HG03457 (cell line): ENCODE results near the gene ZNF91.
"Not testable (repeated sequence)": the region's sequence is repeated elsewhere in the genome, so short reads cannot be mapped to it uniquely, and the experiment has no call there.

Source experiments
- ATAC-seq: cut with Tn5 transposase; IDR thresholded peaks from one replicate; pipeline ENCODE4 v1.9.1; 2021; ENCODE audit warnings: moderate number of reproducible peaks; ENCODE audit not compliant: unreplicated experiment

The ZNF91 gene

DNA sequence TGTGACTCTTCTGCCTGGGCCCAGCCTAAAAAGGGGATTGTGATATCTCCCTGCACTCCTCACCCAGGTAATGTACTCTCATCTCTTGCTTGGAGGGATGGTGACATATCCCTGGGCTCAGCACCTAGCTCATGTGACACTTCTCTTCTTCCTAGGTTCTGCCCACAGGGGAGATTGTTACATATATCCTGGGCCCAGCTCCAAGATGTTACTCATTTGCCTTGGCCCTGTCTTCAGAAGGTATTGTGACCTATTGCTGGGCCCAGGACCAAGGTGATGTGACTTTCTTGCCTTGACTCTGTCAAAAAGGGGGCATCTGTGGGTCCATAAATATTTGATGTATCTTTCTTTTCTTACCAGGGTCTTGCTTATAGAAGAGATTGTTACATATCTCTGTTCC, 73.9 kb downstream of the ZNF91 start:
- not testable (repeated sequence) for ATAC-seq

- ATAC-seq, result not testable (repeated sequence)
These were observed 75.7 kb downstream of the ZNF91 start for GRCh38 chr19:23319571-23319970.

DNA sequence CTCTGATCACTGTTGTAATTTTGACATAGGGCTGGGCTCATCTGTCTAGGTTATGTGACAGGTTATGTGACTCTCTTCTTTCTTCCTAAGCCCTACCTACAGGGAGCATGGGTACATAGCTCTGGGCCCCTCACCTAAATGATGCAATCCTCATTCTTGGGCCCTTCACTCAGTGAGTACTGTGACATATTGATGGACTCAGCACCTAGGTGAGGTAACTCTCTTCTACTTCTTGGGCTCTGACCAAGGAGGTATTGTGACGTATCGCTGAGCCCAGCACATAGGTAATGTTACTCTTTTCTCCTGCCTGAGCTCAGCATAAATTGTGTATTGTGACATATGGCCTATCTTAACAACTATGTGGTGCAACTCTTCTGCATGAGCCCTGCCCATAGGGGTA, 76.3 kb downstream of the ZNF91 start:
- not testable (repeated sequence) for ATAC-seq

DNA sequence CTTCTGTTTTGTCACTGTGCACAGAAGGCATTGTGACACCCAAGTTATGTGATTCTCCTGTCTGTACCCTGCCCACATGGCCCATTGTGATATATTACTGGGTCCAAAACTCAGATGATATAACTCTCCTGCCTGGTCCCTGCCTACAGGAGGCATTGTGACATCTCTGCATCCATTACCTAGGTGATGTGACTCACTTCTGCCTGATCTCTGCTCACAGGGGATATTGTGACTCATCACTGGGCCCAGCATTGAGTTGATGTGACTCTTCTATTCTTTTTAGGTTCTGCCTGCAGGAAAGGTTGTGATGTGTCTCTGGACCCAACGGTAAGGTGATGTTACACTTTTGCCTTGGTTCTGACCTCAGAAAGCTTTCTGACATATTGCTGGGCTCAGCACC, 77.1 kb downstream of the ZNF91 start:
- ATAC-seq, result no peak

- ATAC-seq, result no peak
These were observed 80.0 kb downstream of the ZNF91 start for GRCh38 chr19:23315286-23315685.

GRCh38 chr19:23314505-23315251, 80.6 kb downstream of the ZNF91 start:
- no peak for ATAC-seq

GRCh38 chr19:23313196-23313595, 82.1 kb downstream of the ZNF91 start:
- no peak for ATAC-seq

DNA sequence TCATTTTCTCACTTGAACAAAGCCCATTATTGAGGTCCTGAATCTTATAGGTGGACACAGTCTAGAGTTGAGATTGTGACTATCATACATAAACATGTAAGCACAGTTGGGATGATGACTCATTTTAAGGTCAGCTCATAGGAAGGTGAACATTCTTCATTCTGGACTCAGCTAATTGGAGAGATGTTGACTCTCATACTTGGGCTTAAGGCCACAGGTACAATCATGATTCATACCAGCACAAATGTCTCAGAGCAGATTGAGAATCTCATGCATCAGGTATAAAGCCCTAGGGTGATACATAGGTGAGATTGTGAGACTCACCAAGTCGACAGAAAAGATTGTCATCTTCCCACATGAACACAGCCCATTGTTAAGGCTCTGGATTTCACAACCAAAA, 82.8 kb downstream of the ZNF91 start:
- ATAC-seq, result no peak

- no peak for ATAC-seq
These were observed 83.7 kb downstream of the ZNF91 start for GRCh38 chr19:23311551-23311950.

GRCh38 chr19:23310729-23311211, 84.5 kb downstream of the ZNF91 start:
- ATAC-seq, result no peak

GRCh38 chr19:23309926-23310325, 85.3 kb downstream of the ZNF91 start:
- ATAC-seq, result no peak

- no peak for ATAC-seq
These were observed 89.7 kb downstream of the ZNF91 start for GRCh38 chr19:23305555-23305954.

GRCh38 chr19:23304238-23304637, 91.0 kb downstream of the ZNF91 start:
- no peak for ATAC-seq

GRCh38 chr19:23294141-23294540, 101.1 kb downstream of the ZNF91 start:
- ATAC-seq, result no peak

GRCh38 chr19:23289966-23290365, 105.3 kb downstream of the ZNF91 start:
- not testable (repeated sequence) for ATAC-seq
